Measurements from ENCODE around the gene DYNC1H1. TPM values are rescaled to one million over a fixed set of nuclear protein-coding genes. Genes with fewer than 3 reads are reported as not detected.
A peak's percentile ranks its signal among the peaks of the same experiment; 100 is the strongest.

The DYNC1H1 gene
- total and polyA plus RNA-seq, 10 donors: 65.9 to 446 (median 351) TPM

- TF ChIP-seq CTCF (IDR thresholded peaks at IDR 0.05 in 8 of 11, conservative IDR thresholded peaks at IDR 0.05 in 3 of 11) (no peak), POLR2A (IDR thresholded peaks at IDR 0.05) (no peak), POLR2AphosphoS5 (IDR thresholded peaks at IDR 0.05) (no peak)
- 70 to 79% (median 74%) methylated on average over 4 of the region's 4 CpGs for WGBS, 5 donors
- peaks cover 0 to 18% (median 0%) of the 10 kb centered on the region in 7 donors for H3K27me3 ChIP-seq (replicated peaks in 1 of 7)
- intact Hi-C loops (cut with DNase I; ENCODE audit: low total_unique reads): no loop called here
- H3K27ac ChIP-seq: no peak overlapping the region
- no peaks in the 10 kb centered on the region for H3K36me3 ChIP-seq
- peaks cover 9 to 31% (median 23%) of the 10 kb centered on the region in 6 donors for H3K4me1 ChIP-seq
- H3K4me3 ChIP-seq: no peak overlapping the region
- no peaks in the 10 kb centered on the region for H3K9me3 ChIP-seq
- DNase-seq: peak; percentile 41
Observed at GRCh38 chr14:101950100-101950499, 14.3 kb upstream of the DYNC1H1 start.

- peaks cover 0 to 14% (median 0%) of the 10 kb centered on the region in 7 donors for H3K27me3 ChIP-seq (replicated peaks in 1 of 7)
- intact Hi-C loops (cut with DNase I; ENCODE audit: low total_unique reads): no loop called here
- peak overlapping the region in 1 of 8 donors; percentile 22 for H3K27ac ChIP-seq
- DNase-seq: peak; percentile 51
- no peaks in the 10 kb centered on the region for H3K36me3 ChIP-seq
- TF ChIP-seq CTCF (IDR thresholded peaks at IDR 0.05 in 8 of 11, conservative IDR thresholded peaks at IDR 0.05 in 3 of 11) (no peak), POLR2AphosphoS5 (IDR thresholded peaks at IDR 0.05) (no peak), POLR2A (IDR thresholded peaks at IDR 0.05) (no peak)
- H3K9me3 ChIP-seq: no peaks in the 10 kb centered on the region
- H3K4me3 ChIP-seq: no peak overlapping the region
- WGBS, 5 donors: 88 to 91% (median 90%) methylated on average over 4 of the region's 4 CpGs
- peaks cover 9 to 31% (median 23%) of the 10 kb centered on the region in 6 donors for H3K4me1 ChIP-seq
Observed at GRCh38 chr14:101950516-101951215, 13.7 kb upstream of the DYNC1H1 start.

DNA sequence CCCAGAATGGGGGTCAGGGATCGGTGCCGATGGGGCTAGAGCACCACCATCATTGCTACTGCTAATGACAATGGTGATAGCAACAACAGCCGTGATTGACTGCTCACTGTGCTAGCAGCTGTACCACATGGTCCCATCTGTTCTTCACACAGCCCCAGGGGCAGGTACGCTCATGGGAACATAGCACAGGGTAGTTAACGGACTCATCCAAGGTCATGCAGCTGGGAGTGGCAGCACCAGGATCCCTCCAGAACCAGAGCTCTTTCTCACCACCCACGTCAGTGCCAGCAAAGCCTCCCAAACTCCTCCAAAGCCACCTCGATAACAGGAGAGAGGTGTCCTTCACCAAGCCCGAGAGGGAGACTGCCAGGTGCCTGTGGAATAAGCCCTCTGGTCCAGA is 11.2 kb upstream of the DYNC1H1 start:
- TF ChIP-seq POLR2A (IDR thresholded peaks at IDR 0.05) (no peak), POLR2AphosphoS5 (IDR thresholded peaks at IDR 0.05) (no peak), CTCF (IDR thresholded peaks at IDR 0.05 in 8 of 11, conservative IDR thresholded peaks at IDR 0.05 in 3 of 11) (no peak)

GRCh38 chr14:101954501-101954900 is 9.9 kb upstream of the DYNC1H1 start:
- H3K4me3 ChIP-seq: no peak overlapping the region

More for the DNA sequence above, 11.2 kb upstream of the DYNC1H1 start:
- Histone ChIP-seq H3K36me3 (no peaks in the 10 kb centered on the region), H3K4me1 (peaks cover 9 to 21% (median 17%) of the 10 kb centered on the region in 6 donors), H3K27me3 (replicated peaks in 1 of 7) (peaks cover 0 to under 1% (median 0%) of the 10 kb centered on the region in 7 donors), H3K4me3 (no peak overlapping the region), H3K9me3 (no peaks in the 10 kb centered on the region), H3K27ac (no peak overlapping the region)
- intact Hi-C loops (cut with DNase I; ENCODE audit: low total_unique reads): no loop called here
- WGBS, 5 donors: 74 to 96% (median 84%) methylated on average over 6 to 8 of the region's 8 CpGs
- peak; percentile 49 for DNase-seq

More at GRCh38 chr14:101954501-101954900, 9.9 kb upstream of the DYNC1H1 start:
- Histone ChIP-seq H3K36me3 (no peaks in the 10 kb centered on the region), H3K9me3 (no peaks in the 10 kb centered on the region), H3K4me1 (peaks cover 2 to 10% (median 7%) of the 10 kb centered on the region in 6 donors), H3K27me3 (replicated peaks in 1 of 7) (no peaks in the 10 kb centered on the region), H3K27ac (no peak overlapping the region)
- TF ChIP-seq CTCF (IDR thresholded peaks at IDR 0.05 in 8 of 11, conservative IDR thresholded peaks at IDR 0.05 in 3 of 11): no peak
- TF ChIP-seq POLR2AphosphoS5 (IDR thresholded peaks at IDR 0.05): no peak
- no peak for TF ChIP-seq POLR2A (IDR thresholded peaks at IDR 0.05)
- intact Hi-C loops (cut with DNase I; ENCODE audit: low total_unique reads): no loop called here
- WGBS, 5 donors: 86 to 95% (median 89%) methylated on average over 6 of the region's 6 CpGs
- no peak for DNase-seq

Measured in spleen (tissue), 11 donors.